GM12864 (cell line): ENCODE results near the gene MICOS13.

Experiments used
- DNase-seq: peaks from one replicate; pipeline ENCODE4 v3.0.0-alpha.2; 2011; ENCODE audit warnings: low read depth
- H3K4me3 ChIP-seq: 2 replicates; pipeline ENCODE4 v1.5.1; 2011; ENCODE audit warnings: mild to moderate bottlenecking, low read depth, low read length, control low read depth
- CTCF ChIP-seq: IDR thresholded peaks from 2 replicates; pipeline ENCODE4 v1.5.1; 2011; ENCODE audit warnings: low read depth, mild to moderate bottlenecking, moderate library complexity, low read length, control low read depth, inconsistent platforms; ENCODE audit errors: missing control alignments

Gene MICOS13

GRCh38 chr19:5663904-5664303 is 16.4 kb downstream of the MICOS13 start:
- no peak overlapping the region for H3K4me3 ChIP-seq
- no peak for DNase-seq
- TF ChIP-seq CTCF, result no peak

GRCh38 chr19:5661483-5661882 is 18.8 kb downstream of the MICOS13 start:
- no peak for TF ChIP-seq CTCF
- no peak overlapping the region for H3K4me3 ChIP-seq
- no peak for DNase-seq

GRCh38 chr19:5655412-5655811 is 24.9 kb downstream of the MICOS13 start:
- H3K4me3 ChIP-seq, result no peak overlapping the region
- no peak for DNase-seq
- no peak for TF ChIP-seq CTCF

- no peak overlapping the region for H3K4me3 ChIP-seq
- DNase-seq, result no peak
- no peak for TF ChIP-seq CTCF
Observed at GRCh38 chr19:5654931-5655330, 25.4 kb downstream of the MICOS13 start.

GRCh38 chr19:5652261-5652660 is 28.1 kb downstream of the MICOS13 start:
- H3K4me3 ChIP-seq, result no peak overlapping the region
- TF ChIP-seq CTCF, result no peak
- no peak for DNase-seq

- H3K4me3 ChIP-seq, result no peak overlapping the region
- TF ChIP-seq CTCF, result peak; percentile 33
- DNase-seq, result no peak
Observed at GRCh38 chr19:5651361-5651760, 29.0 kb downstream of the MICOS13 start.

- no peak overlapping the region for H3K4me3 ChIP-seq
- DNase-seq, result no peak
- no peak for TF ChIP-seq CTCF
Observed at GRCh38 chr19:5648464-5648863, 31.9 kb downstream of the MICOS13 start.
